DMS53 treated with DMSO at 0.1 percent for 48 hours (cell line): ENCODE data around the gene LACTB.
A peak's percentile ranks its signal among the peaks of the same experiment; 100 is the strongest.

ENCODE experiments used
- DNase-seq: peaks from one replicate; lab custom pipeline; 2025; ENCODE audit not compliant: unreplicated experiment; lab: John Stamatoyannopoulos, UW

Gene LACTB

DNA sequence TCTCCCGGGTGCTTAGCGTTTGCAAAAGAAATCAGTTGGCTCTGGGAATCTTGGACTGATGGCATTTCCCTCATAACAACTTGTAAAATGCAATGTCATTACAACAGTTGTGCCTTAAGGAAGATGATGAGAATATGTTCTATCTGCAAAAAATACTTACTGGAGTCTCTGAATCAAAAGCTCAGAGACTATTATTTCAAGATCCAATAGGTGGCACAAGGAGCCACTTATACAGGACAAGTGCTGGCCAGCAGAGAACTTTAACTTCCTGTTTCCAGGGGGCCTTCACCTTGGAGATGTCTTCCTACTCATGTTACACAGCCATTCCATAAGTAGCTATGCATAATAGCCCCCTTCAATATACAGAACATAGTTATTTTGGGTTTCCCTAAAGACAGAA, 44.6 kb downstream of the LACTB start:
- no peak for DNase-seq

GRCh38 chr15:63169788-63170187, 48.1 kb downstream of the LACTB start:
- DNase-seq, result no peak

GRCh38 chr15:63172376-63172775, 50.7 kb downstream of the LACTB start:
- no peak for DNase-seq

DNA sequence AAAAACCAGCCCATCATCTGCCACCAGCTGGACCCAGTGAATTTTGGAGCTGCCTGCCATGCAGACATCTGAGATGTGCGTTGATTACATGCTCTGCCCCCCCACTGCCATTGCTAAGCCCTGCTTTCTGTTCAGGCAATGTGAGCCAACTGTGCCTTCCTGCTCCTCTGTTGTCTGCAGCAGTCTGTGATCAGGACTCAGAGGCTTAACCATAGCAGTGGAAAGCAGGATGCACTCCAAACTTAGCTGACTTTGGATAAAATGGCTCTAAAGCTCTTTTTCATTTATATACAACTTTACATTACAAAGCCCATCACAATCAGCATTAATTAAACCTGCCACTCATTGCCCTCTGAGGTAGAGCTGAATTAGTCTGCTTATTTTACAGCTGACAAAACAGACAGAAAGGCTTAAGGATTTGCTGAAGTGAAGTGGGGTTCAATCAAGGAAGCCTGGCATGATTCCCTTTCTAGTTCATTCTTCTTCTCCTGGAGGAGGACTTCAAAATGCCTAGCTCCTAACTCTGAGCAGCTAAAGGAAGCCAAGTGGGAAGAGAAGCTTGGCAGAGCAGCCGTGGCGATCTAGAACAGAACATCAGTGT, 51.3 kb downstream of the LACTB start:
- DNase-seq, result no peak

DNA sequence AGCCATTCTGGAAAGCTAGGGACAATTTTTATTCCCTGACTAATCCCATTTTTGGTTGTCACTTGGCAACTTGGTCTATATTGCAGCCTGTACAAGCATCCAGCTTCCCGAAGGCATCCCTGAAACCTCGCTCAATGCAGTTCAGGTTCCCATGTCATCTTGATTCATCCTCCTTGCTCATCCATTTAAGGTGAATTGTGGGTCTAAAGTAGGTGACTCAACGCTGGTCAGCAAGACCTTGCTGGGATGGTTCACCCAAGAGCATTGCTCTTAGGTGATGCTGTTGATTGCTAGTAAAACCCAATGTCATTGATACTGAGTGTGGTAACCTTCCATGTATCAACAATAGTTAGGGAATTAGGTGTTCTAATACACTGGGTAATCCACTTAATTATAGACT, 54.6 kb downstream of the LACTB start:
- no peak for DNase-seq

DNA sequence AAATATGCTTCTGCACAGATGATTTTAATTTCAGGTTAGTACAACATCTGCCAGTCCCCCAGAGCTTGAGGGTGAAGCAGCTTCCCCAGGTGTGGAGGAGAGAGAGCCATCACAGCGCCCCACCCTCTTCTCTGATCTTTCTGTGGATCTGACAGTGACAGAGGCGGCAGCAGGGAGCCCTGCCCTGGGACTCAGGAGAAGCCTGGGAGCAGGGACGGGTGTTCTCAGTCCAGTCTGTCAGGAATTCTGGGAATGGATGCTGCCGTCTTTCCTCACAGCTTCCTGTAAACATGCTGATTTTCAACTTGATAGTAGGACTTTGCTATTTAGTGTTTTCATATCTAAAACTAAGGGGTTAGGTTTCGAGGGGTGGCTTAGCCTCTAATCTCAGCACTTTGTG, 56.4 kb downstream of the LACTB start:
- no peak for DNase-seq

DNA sequence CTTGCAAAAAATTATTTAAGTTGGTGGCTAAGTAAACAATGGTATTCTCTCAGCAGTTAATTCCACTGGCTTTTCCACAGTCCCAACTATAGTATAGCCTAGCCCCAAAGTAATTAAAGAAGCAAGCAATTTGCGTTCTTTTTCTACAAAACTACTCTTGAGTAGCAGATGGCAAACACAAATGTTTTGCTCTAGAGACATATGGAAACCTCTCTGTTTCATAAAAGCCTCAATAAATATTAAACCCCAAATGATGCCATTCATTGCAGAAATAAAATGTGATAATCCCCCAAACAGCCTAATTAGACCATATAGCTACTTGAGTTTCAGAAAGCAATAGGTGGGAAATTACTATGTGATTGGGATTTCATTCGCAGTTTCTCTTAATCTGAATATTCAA, 59.1 kb downstream of the LACTB start:
- no peak for DNase-seq

DNA sequence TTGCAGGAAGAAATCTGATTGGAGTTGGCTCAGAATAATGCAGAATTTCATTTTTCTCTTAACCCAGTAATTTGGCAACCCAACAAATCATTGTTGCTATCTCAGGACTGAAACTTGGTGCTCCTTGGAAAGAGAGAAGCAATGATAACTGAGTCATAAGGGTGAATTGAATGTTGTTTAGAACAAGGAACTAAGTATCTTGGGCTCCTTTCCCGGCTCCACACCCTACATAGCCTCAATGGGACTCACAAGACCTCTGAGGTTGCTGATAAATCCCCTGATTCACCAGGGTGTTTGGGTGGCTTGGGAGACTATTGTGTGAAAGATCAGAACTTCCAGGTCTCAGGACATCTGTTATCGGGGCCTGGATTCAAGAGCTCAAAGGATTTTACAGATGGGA, 60.0 kb downstream of the LACTB start:
- DNase-seq, result no peak

GRCh38 chr15:63185206-63185605, 63.5 kb downstream of the LACTB start:
- no peak for DNase-seq

GRCh38 chr15:63186065-63186464, 64.4 kb downstream of the LACTB start:
- DNase-seq, result no peak

DNA sequence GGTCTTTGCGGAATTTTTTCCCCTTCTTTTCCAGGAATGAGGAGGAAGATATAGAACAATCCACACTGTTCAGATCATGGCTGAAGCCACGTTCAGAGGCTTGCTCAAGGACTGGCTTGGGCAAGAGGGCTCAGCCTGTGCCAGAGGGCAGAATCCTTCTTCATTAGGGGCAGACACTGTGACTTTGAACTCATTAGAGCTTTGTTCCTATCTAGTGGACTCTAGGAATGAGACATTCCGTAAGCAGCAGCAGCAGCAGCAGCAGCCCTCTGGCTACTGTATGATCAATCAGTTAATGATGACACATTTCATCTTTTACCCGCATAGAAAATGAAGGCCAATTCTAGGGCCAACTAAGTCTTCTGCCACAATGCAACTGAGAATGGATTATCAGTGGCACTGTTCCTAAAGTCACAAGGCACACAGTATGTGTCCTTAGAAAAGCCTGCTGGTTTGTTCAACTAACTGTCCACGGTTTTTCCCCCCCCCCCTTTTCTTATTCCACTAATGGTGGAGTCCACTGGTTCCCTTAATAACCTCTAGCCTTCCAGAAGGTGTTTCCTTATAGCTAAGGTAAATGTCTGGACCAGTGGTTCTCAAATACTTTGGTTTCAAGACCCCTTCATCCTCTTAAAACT, 66.0 kb downstream of the LACTB start:
- no peak for DNase-seq

- DNase-seq, result no peak
Observed at GRCh38 chr15:63188247-63188925, 66.7 kb downstream of the LACTB start.

DNA sequence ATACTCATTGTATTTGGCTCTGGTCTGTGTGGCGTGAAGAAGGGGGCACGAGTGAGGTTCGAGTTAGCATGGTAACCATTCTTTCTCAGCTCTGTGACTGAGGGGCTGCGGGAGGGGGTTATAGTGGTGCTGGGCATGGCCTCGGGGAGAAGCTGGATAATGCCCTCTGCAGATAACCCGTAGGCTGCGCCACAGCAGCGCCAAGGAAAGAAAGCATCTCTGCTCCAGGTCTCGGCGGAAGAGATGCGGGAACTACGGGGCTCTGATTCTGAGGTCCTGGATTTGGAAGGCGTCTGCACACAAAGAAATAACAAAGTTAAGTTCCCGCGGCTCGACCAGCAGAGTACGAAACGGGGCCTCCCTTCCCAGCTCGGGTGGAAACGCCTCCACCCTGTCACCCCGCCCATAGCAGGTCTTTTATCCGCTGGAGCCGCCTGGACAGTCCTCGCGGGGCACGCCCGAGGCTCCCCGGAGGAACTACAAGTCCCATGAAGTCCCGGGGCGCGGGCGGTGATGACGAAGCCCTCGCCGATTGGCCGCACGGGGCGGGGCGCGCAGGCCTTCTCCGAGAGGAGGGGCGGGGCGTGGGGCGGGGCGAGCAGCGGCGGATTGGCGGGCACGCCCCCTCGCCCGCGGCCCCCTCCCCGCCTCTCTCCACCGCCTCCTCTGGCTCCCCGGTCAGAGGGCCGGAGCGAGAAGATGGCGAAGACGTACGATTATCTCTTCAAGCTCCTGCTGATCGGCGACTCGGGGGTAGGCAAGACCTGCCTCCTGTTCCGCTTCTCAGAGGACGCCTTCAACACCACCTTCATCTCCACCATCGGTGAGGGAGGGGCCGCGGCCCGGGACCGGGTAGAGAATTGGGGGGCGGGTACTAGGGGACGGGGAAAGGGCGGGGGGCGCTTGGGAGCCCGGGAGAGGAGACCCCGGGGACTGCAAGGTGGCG, 67.5 kb downstream of the LACTB start, which contains the start of gene RAB8B:
RAB8B (plus strand) TSS at position 681 of the 946 bp plus-strand sequence; CDS start at position 700, 19 bp downstream.
- peak; percentile 75 for DNase-seq

DNA sequence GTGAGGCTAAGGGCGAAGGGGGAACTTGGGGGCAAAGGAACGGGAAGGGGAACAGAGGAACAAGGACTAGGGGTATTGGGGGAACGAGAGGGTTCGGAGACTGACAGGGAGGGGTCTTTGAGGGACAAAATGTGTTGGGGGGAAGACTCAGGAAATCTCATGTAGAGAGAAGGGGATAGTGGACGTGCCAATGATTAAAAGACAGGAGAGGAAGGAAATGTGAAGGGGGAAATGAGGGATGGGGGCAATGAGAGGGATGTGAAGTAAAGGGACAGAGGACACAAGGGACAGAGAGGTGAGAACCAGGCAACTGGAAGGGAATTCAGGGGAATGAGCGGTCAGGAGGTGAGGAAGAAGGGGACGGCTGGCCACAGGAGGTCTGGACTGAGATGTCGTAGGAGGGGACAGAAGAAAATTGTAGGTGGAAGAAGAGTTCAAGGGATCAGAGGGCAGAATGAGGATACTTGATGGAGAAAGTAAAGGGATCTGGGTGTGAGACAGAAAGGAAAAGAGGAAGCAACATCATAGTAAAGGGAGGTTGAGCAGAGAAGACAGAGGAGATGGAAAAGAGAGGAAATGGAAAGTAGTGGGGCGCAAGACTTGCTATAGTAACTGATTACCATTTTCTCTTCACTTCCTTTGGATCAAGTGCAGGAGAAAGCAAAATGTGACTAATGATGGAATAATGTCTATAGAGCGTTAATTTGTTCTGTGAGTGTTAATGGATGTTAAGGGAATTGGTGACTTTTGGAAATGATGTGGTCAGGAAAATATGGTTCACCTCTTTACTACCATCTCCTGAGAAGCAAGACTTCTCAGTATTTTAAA, 68.5 kb downstream of the LACTB start:
- no peak for DNase-seq

GRCh38 chr15:63190769-63191649, 69.3 kb downstream of the LACTB start:
- no peak for DNase-seq
